Stimulated activated naive CD8-positive, alpha-beta T cell treated with anti-CD3 and anti-CD28 coated beads, Interleukin-15, Interleukin-2, amounts not matched to agents 100 ng/mL and 50 ng/mL, for 24 hours (primary cell): Measurements from ENCODE around the gene TEX2.

ENCODE experiments used
- H3K27ac Mint-ChIP-seq: one replicate; pipeline ENCODE4 v1.8.0; 2021; ENCODE audit warnings: mild to moderate bottlenecking, mixed read lengths
- H3K27me3 Mint-ChIP-seq: one replicate; pipeline ENCODE4 v1.8.0; 2021; ENCODE audit warnings: mixed read lengths
- H3K36me3 Mint-ChIP-seq: one replicate; pipeline ENCODE4 v1.8.0; 2021; ENCODE audit warnings: low read depth, mixed read lengths
- H3K4me1 Mint-ChIP-seq: one replicate; pipeline ENCODE4 v1.8.0; 2021; ENCODE audit warnings: low read depth, mixed read lengths
- H3K4me3 Mint-ChIP-seq: one replicate; pipeline ENCODE4 v1.8.0; 2021; ENCODE audit warnings: mild to moderate bottlenecking, mixed read lengths
- H3K9me3 Mint-ChIP-seq: one replicate; pipeline ENCODE4 v1.8.0; 2021; ENCODE audit warnings: mixed read lengths

TEX2 gene, protein sequence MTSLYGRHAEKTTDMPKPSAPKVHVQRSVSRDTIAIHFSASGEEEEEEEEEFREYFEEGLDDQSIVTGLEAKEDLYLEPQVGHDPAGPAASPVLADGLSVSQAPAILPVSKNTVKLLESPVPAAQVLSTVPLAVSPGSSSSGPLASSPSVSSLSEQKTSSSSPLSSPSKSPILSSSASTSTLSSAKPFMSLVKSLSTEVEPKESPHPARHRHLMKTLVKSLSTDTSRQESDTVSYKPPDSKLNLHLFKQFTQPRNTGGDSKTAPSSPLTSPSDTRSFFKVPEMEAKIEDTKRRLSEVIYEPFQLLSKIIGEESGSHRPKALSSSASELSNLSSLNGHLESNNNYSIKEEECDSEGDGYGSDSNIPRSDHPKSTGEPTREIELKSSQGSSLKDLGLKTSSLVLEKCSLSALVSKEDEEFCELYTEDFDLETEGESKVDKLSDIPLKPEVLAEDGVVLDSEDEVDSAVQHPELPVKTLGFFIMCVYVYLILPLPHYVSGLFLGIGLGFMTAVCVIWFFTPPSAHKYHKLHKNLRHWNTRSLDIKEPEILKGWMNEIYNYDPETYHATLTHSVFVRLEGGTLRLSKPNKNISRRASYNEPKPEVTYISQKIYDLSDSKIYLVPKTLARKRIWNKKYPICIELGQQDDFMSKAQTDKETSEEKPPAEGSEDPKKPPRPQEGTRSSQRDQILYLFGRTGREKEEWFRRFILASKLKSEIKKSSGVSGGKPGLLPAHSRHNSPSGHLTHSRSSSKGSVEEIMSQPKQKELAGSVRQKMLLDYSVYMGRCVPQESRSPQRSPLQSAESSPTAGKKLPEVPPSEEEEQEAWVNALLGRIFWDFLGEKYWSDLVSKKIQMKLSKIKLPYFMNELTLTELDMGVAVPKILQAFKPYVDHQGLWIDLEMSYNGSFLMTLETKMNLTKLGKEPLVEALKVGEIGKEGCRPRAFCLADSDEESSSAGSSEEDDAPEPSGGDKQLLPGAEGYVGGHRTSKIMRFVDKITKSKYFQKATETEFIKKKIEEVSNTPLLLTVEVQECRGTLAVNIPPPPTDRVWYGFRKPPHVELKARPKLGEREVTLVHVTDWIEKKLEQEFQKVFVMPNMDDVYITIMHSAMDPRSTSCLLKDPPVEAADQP

DNA sequence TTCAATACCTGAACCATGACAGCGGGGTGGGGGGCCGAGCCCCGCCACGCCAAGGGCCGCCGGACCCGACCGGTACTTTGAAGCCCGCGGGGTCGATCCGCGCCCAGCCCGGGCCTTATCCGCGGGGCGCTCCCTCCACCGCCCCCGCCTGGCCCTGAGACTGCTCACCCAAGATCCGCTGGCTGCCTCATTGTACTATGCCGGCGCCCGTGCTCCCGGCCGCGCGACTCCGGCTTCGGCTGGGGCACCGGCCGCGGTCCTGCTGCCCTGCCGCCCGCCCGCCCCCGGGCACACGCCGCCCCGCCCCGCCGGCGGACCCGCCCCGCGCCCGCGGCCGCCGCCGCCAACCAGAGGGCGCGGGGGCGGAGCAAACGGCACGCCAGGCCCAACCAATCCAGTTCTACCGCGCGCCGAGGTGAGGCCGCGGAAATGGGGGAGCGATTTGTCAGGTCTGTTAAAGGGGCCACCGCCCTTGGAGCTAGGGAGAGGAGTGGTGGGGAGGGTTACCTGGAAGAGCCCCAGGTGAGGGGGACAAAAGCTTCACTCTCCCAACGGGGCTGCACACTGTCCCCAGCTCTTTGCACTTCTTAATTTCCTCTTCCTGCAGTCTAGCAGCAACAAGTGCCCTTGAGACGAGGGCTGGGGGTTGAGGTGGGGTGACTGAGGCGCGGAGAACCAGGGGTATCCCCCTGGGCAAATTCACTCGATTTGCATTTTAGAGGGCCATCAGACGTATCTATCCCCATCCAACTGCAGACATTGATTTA is at the start of gene TEX2:
TSS of gene TEX2 (minus strand) at position 261 of the 767 bp plus-strand sequence. CDS start 49,043 bp downstream, outside the sequence.
- no peaks in the 10 kb centered on the region for H3K9me3 Mint-ChIP-seq
- peak within 1 kb of the TSS; percentile 87 for H3K27ac Mint-ChIP-seq
- H3K36me3 Mint-ChIP-seq = no peaks in the 10 kb centered on the region
- H3K27me3 Mint-ChIP-seq = no peaks in the 10 kb centered on the region
- peak within 1 kb of the TSS; percentile 91 for H3K4me3 Mint-ChIP-seq
- peaks cover 43% of the 10 kb centered on the region for H3K4me1 Mint-ChIP-seq

DNA sequence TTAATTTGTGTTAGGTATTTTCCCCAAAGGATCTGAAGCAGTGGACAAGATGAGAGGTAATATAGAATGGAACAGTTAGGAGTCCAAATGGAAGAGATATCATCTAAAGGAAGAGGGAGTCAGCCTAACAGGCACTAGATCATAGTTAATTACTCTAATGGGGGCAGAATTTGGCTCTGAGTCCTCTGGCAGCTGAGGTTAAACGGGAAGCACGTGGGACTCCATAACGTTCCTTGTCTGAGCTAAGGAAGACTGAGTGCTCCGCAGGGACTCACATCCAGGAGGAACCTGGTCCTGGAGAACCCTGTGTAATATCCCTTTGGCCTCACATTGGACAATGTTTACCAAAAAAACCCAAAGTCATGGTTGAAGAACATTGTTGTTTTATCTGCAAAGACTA is 46.6 kb upstream of the TEX2 start:
- Mint-ChIP-seq H3K4me3 (no peak overlapping the region), H3K4me1 (no peaks in the 10 kb centered on the region), H3K27me3 (no peaks in the 10 kb centered on the region), H3K36me3 (no peaks in the 10 kb centered on the region), H3K9me3 (no peaks in the 10 kb centered on the region), H3K27ac (no peak overlapping the region)

- H3K4me1 Mint-ChIP-seq = no peaks in the 10 kb centered on the region
- no peak overlapping the region for H3K4me3 Mint-ChIP-seq
- H3K27me3 Mint-ChIP-seq = no peaks in the 10 kb centered on the region
- H3K9me3 Mint-ChIP-seq = no peaks in the 10 kb centered on the region
- no peak overlapping the region for H3K27ac Mint-ChIP-seq
- H3K36me3 Mint-ChIP-seq = no peaks in the 10 kb centered on the region
Observed at GRCh38 chr17:64309021-64309420, 46.0 kb upstream of the TEX2 start.

DNA sequence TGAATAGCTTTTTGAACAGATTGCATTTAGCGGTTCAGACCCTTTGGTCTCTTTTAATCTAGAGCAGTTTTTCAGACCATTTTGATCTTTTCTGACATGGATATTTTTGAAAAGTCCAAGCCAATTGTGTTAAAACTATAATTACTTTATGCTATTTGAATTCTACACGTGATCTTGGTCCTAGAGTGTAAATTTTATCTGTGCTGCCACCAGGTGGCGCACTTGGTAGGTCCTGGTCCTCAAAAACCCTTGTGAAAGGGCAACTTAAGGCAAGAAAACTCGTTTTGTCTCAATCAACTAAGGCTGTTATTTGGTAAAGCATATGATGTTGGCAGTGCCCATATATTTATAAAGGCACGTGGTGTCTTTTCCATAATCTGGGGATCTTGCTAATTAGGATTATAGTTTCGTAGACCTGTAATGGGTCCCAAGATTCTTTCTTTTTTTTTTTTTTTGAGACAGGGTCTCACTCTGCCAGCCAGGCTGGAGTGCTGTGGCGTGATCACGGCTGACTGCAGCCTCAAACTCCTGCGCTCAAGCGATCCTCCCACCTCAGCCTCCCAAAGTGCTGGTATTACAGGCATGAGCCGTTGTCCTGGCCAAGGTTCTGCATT is 43.9 kb upstream of the TEX2 start:
- Mint-ChIP-seq H3K9me3 (no peaks in the 10 kb centered on the region), H3K4me3 (no peak overlapping the region), H3K4me1 (no peaks in the 10 kb centered on the region), H3K27me3 (no peaks in the 10 kb centered on the region), H3K27ac (no peak overlapping the region), H3K36me3 (no peaks in the 10 kb centered on the region)

- no peaks in the 10 kb centered on the region for H3K9me3 Mint-ChIP-seq
- no peaks in the 10 kb centered on the region for H3K27me3 Mint-ChIP-seq
- no peak overlapping the region for H3K4me3 Mint-ChIP-seq
- H3K27ac Mint-ChIP-seq = no peak overlapping the region
- no peaks in the 10 kb centered on the region for H3K4me1 Mint-ChIP-seq
- no peaks in the 10 kb centered on the region for H3K36me3 Mint-ChIP-seq
Observed at GRCh38 chr17:64304551-64304950, 41.5 kb upstream of the TEX2 start.

DNA sequence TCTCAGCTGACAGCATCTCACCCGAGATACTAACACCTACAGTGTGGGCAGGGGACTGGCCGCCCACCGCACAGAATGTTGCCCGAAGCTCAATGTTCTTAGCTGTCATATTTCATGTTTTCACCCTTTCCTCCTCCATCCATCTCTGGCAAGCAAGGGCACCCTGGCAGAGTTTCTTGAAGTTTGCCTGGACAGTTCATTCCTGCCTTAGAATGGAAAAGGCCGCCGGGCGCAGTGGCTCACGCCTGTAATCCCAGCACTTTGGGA is 37.6 kb upstream of the TEX2 start:
- no peaks in the 10 kb centered on the region for H3K4me1 Mint-ChIP-seq
- no peak overlapping the region for H3K27ac Mint-ChIP-seq
- no peak overlapping the region for H3K4me3 Mint-ChIP-seq
- no peaks in the 10 kb centered on the region for H3K27me3 Mint-ChIP-seq
- H3K36me3 Mint-ChIP-seq = no peaks in the 10 kb centered on the region
- H3K9me3 Mint-ChIP-seq = no peaks in the 10 kb centered on the region

DNA sequence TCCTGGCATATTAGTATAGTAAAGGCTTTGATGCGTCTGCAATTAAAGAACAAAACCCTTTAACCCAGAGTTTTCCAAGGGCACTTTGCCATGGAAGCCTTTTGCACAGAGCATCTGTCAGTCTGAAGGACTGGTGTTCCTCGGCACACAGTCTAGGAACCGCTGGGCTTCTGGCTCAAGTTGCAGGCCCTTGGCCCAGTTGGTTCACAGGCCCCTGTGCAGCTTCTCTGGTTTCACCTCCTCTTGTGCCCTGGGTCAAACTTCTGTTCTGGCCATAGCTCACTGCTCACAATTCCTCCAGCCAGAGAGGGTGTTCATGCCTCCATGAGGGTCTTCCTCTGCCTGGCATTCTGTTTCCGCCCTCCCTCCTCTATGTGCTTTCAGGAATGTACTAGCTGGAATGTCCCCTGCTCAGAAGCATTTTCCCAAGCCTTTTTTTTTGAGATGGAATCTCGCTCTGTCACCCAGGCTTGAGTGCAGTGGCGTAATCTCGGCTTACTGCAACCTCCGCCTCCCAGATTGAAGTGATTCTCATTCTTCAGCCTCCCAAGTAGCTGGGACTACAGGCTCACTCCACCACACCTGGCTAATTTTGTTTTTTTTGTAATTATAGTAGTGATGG is 34.5 kb upstream of the TEX2 start:
- no peaks in the 10 kb centered on the region for H3K4me1 Mint-ChIP-seq
- H3K36me3 Mint-ChIP-seq = no peaks in the 10 kb centered on the region
- H3K27ac Mint-ChIP-seq = no peak overlapping the region
- H3K27me3 Mint-ChIP-seq = no peaks in the 10 kb centered on the region
- no peak overlapping the region for H3K4me3 Mint-ChIP-seq
- no peaks in the 10 kb centered on the region for H3K9me3 Mint-ChIP-seq

GRCh38 chr17:64296246-64296645 is 33.2 kb upstream of the TEX2 start:
- no peak overlapping the region for H3K4me3 Mint-ChIP-seq
- H3K27ac Mint-ChIP-seq = no peak overlapping the region
- no peaks in the 10 kb centered on the region for H3K4me1 Mint-ChIP-seq
- H3K27me3 Mint-ChIP-seq = no peaks in the 10 kb centered on the region
- peaks cover 3% of the 10 kb centered on the region for H3K9me3 Mint-ChIP-seq
- H3K36me3 Mint-ChIP-seq = peaks cover 3% of the 10 kb centered on the region

GRCh38 chr17:64295146-64295545 is 32.1 kb upstream of the TEX2 start:
- Mint-ChIP-seq H3K27me3 (no peaks in the 10 kb centered on the region), H3K9me3 (peaks cover 8% of the 10 kb centered on the region), H3K36me3 (peaks cover 5% of the 10 kb centered on the region), H3K4me1 (no peaks in the 10 kb centered on the region), H3K4me3 (no peak overlapping the region), H3K27ac (no peak overlapping the region)

DNA sequence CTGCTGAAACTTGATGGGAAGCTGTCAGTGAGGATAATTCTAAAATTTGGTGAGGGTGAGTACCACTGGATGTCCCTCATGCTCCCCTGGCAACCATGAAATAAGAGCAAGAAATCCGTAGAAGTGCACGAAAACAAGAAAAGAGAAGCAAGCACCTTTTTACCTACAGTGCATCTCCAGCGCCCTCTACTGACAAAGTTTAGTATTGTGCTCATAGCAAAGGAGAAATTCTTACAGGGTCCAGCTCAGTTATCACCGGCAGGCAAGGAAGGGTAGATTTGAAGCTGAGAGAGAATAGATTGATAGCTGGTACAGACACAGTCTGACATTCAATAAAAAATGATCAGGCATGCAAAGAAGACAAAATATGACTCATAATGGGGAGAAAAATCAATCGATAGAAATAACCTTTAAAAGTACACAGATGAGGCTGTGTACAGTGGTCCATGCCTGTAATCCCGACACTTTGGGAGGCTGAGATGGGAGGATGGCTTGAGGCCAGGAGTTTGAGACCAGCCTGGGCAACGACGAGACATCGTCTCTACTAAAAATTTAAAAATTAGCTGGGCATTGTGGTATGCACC is 28.3 kb upstream of the TEX2 start:
- Mint-ChIP-seq H3K4me3 (no peak overlapping the region), H3K4me1 (no peaks in the 10 kb centered on the region), H3K9me3 (peaks cover 8% of the 10 kb centered on the region), H3K27me3 (no peaks in the 10 kb centered on the region), H3K27ac (no peak overlapping the region), H3K36me3 (peaks cover 5% of the 10 kb centered on the region)

GRCh38 chr17:64289741-64290141 is 26.7 kb upstream of the TEX2 start:
- no peak overlapping the region for H3K4me3 Mint-ChIP-seq
- H3K9me3 Mint-ChIP-seq = peaks cover 8% of the 10 kb centered on the region
- no peaks in the 10 kb centered on the region for H3K4me1 Mint-ChIP-seq
- no peaks in the 10 kb centered on the region for H3K27me3 Mint-ChIP-seq
- no peak overlapping the region for H3K27ac Mint-ChIP-seq
- peaks cover 5% of the 10 kb centered on the region for H3K36me3 Mint-ChIP-seq

DNA sequence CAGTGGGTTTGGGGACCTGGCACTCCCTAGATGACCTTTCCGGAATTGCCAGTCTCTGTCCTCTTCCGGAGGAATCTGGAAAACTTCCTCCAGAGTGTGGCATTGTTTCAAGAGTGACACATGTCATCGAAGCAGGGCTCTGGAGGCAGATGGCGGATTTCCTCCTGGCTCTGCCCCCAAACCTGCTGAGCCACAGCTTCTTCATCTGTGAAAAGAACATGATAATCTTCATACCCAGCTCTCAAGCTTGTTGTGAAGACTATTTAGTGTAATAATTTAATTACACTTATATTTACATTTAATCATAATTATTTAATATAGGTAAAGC is 19.7 kb upstream of the TEX2 start:
- H3K4me3 Mint-ChIP-seq = no peak overlapping the region
- H3K9me3 Mint-ChIP-seq = no peaks in the 10 kb centered on the region
- H3K36me3 Mint-ChIP-seq = no peaks in the 10 kb centered on the region
- peaks cover 3% of the 10 kb centered on the region for H3K4me1 Mint-ChIP-seq
- no peak overlapping the region for H3K27ac Mint-ChIP-seq
- peaks cover 5% of the 10 kb centered on the region for H3K27me3 Mint-ChIP-seq

DNA sequence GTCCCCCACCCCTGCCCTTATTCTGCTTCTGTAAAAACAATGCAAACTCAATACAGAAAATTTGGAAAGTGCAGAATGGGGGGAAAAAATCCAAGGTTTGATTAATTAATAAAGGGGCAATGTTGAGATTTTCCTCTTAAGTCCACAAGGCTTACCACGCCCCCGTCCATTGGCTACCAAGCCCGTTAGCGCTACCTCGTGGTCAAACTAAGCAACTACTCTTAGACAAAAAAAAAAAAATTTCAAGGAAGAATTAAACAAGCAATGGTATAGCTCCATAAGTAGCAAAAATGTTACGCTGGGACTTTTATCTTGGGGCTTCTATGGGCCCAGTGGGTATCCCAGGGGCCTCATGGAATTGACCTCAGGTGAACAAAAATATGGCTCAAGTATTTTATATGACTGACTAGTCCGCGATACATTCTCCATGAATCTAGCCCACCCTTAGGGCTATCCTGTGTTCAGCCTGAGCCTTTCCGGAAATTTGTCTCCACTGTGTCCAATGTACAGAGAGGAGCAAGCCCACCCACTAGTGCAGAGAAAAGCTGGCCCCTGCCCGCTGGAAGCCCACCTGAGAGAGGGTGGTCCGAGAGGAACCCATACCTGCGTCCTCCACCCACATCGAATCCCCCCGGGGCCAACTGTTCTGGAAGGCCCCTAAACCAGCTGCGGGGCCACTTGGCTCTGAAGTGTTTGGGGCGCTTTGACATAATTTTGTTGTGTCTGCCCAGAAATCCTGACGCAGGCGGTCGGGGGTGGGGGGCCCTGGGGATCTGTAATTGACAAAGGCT is 19.1 kb upstream of the TEX2 start:
- Mint-ChIP-seq H3K4me3 (no peak overlapping the region), H3K27ac (no peak overlapping the region), H3K36me3 (no peaks in the 10 kb centered on the region), H3K27me3 (peaks cover 5% of the 10 kb centered on the region), H3K9me3 (no peaks in the 10 kb centered on the region), H3K4me1 (peaks cover 3% of the 10 kb centered on the region)
